GM18861 (cell line): ENCODE data around the gene DDX31.

Experiments used
- ATAC-seq: cut with Tn5 transposase; IDR thresholded peaks from one replicate; pipeline ENCODE4 v1.9.1; 2021; ENCODE audit not compliant: unreplicated experiment

The DDX31 gene

DNA sequence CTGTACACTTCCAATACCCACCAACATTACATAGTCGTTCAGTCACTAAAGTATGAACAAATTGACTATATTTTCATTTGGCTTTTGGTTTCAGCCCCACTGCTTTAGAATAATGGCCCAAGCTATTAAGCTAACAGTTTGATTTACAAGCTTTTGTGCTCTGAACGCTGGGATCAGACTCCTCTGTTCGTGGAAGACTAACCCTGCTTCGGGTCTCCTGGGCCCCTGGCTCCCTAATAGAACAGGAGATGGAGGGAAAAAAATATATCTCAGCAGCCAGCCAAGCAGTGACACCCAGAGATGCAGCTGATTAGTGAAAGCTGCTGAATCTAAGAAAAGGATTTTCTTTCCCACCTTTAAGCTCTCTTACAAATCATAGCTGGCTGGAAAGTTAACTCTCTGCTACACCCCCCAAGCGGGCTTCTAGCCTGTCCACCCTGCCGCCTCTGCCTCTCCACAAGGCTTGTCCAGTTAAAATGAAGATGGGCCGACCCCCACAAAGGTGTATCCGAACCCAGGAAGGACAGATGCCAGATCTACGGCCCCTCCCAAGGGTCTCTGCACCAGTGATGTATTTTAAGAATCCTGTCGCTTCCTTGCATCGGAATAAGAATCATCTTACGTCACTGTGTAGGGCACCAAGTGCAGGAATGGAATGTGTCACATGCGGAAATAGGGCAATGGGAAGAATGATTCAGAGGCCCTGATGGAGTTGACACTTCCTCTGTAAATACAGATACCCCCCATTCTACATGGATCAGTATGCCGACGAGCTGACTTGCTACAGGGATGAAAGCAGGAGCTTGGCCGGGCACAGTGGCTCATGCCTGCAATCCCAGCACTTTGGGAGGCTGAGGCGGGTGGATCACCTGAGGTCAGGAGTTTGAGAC is 120.8 kb downstream of the DDX31 start:
- no peak for ATAC-seq

DNA sequence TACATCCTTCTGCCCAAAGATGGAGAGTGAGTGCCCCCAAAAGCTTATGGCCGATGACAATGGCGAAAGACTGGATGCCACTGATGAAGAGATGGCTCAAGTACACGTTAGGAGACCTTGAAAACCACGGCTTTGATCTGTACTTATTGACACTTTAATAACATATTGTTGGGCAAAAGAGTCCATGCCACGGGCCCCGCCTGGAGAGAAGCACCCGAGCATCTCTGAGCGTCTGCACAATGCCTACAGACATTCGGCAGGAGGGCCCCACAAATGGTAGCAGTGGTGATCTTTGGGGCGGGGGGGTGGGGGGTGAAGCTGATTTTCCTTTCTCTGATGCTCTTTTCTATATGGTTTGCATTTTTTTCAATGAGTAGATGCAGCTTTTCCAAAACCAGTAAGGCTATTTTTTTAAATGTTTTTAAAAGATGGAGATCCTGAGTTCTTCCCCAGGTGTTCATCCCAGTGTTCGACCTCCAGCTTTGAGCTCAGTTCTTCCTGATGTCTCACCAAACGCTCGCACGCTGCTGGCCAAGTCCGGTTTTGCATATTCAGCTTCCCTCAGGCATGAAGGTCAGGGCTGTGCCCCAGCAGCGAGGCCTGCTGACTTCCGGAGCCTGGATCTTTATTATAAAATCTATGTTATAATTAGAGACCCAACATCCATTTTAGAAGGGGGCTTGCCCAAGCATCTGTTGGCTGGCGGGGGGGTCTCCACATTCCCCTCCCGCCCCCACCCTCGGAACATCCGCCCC is 121.6 kb downstream of the DDX31 start:
- ATAC-seq: no peak

DNA sequence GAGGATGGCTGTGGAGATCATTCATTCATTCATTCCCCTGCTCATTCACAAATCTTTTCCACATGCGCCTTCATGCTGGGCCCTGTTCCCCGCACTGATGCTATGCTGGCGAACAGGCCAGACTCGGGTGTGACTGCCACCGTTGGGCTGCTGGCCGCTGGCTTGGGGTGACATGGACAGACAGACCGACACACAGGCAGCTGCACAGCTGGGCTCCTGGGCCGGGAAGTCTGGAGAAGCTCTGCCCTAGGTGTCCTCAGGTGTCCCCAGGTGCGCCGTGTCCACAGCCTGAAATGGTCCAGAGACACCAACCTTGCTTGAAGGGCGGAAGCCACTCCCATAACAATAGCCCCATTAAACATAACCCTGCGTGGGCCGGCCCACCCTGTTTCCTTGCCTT is 122.3 kb downstream of the DDX31 start:
- ATAC-seq: no peak

DNA sequence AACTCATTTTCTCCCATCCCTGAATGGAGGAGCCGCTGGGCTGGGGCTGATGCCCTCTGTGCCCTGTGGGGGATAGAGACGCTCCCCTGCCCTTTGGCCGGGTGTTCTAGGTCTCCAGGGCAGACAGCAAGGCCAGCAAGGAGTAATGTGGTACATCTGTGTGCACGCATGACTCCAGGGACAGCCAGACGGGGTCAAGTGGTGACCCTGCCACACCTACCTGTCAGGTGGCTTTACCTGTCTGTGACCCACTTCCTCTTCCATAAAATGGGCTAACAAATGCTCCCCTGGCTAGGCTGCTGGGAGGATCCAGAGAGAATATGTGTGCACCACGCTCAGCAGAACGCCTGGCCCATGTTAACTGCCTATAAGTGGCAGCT is 122.7 kb downstream of the DDX31 start:
- ATAC-seq: no peak

DNA sequence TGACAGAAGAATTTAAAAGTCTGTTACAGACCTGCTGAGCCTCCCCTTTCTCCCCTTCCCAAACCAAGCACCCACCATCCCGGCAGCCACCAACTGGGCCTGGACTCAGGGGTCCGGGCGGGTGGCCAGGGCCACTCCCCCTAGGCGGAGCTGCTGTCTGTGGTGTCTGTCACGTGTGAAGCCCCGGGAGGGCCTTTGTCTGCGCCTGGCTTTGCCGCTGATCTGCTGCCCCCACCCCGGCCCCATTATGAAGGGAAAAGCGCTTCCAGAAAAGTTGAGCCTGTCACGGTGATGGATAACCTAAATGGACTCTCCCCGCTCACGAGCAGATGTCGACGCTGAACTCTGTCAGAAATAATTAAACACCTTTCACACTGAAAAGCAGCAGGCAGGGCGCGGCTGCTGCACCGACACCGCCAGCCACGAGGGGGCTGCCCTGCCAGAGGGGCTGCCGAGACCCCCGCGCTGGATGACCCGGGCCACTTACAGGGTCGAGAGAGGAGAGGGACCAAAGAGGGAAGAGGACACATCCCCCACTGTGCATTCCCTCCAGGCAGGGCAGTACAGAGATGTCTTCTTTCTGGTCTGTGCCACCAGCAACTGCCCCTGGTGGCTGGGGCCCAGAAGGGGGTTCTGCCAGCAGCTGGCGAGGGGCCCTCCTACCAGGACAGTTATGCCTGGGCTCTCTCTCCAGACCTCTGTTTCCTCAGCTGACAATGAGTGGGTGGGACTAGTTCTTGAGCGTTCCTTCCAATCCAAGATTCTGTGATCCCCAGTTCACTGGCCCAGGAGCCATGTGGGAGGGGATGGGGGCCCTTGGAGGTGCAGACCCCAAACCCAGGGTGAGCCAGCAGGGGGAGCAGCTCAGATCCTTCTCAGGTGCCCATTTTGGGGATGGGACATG is 123.4 kb downstream of the DDX31 start:
- ATAC-seq: no peak

DNA sequence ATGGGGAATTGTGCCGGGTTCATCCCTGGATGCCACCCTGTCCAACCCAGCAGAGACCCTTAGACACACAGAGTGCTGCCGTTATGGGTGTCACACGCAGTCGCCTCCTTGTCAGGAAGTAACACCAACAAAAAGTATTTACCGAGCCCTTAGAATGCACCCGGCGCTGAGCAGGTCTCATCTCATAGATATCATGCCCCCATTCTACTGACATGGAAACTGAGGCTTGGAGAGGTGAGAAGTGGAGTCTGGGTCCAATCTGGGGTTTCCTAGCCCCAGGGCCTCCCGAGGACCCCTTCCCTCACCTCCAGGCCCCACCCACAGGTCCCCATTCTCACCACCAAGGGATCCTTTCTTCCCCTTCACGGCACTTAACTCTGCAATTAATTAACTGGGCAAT is 124.2 kb downstream of the DDX31 start:
- ATAC-seq: no peak

DNA sequence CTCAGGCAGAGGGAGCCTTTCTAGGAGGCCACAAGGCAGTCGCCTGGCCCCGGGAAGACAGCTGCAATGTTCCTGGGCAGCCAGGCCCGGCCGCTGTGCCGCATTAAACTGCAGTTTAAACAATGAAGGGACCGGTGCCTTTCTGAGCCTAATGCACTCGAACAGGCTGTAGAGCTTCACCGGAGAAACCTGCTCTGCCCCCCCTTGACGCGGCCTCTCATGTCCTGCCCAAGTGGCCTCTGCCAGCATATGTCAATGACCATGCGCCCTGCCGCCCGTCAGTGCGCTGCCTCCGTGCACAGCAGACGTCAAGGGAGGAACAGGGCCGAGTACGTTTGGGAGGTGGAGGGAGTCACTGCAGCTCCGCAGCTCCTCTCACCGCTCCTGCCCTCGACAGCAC is 125.8 kb downstream of the DDX31 start:
- no peak for ATAC-seq

DNA sequence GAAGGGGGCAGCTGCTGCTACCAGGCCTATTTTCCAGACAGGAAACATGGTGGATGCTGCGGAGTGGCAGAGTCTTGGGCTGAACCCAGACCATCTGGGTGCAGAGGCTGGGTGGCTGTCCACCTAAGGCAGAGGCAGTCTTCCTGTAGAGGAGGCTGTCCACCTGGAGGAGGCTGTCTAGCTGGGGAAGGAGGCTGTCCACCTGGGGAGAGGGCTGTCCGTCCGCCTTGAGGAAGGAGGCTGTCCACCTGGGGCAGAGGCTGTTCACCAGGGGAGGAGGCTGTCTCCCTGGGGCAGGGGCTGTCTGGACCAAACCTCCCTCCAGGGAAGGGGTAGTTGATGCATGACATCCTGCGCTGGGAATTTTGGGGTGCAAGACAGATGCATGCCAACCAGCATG is 126.5 kb downstream of the DDX31 start:
- no peak for ATAC-seq
